Spleen (tissue), 11 donors: ENCODE results near the gene CDK3. TPM values are rescaled to one million over a fixed set of nuclear protein-coding genes. Genes with fewer than 3 reads are reported as not detected.

ENCODE experiments used
- DNase-seq: peaks from one replicate; pipeline ENCODE4 v3.0.0-alpha.2; 2020
- H3K27ac ChIP-seq, 8 donors: fragments of 200-600 bp; sonication (generic) in 7 of 8; 1 replicate in 4 of 8; 2 replicates in 4 of 8; pipeline versions ENCODE4 v1.5.0 to v1.8.0; 2016 to 2021; ENCODE audit warnings: inconsistent platforms in 4 of 8, mild to moderate bottlenecking in 4 of 8, moderate library complexity in 1 of 8
- H3K27me3 ChIP-seq, 7 donors: fragments of 200-600 bp; sonication (generic) in 6 of 7; replicated peaks in 1 of 7; 1 replicate in 4 of 7; 2 replicates in 3 of 7; pipeline versions ENCODE4 v1.5.0 to v1.8.0; 2016 to 2021; ENCODE audit warnings: inconsistent platforms in 3 of 7, mild to moderate bottlenecking in 1 of 7
- H3K36me3 ChIP-seq, 6 donors: fragments of 200-600 bp; sonication (generic) in 5 of 6; 1 replicate in 4 of 6; 2 replicates in 2 of 6; pipeline versions ENCODE4 v1.5.0 to v1.8.0; 2016 to 2021; ENCODE audit warnings: inconsistent platforms in 2 of 6
- H3K4me1 ChIP-seq, 6 donors: fragments of 200-600 bp; sonication (generic) in 5 of 6; 1 replicate in 3 of 6; 2 replicates in 3 of 6; pipeline versions ENCODE4 v1.5.0 to v1.8.0; 2016 to 2021; ENCODE audit warnings: inconsistent platforms in 3 of 6
- H3K4me3 ChIP-seq, 8 donors: fragments of 200-600 bp; sonication (generic) in 7 of 8; 1 replicate in 4 of 8; 2 replicates in 4 of 8; pipeline versions ENCODE4 v1.5.0 to v1.8.0; 2016 to 2021; ENCODE audit warnings: inconsistent platforms in 4 of 8, mild to moderate bottlenecking in 4 of 8, moderate library complexity in 2 of 8
- H3K9me3 ChIP-seq, 8 donors: fragments of 200-600 bp; sonication (generic) in 7 of 8; 1 replicate in 4 of 8; 2 replicates in 4 of 8; pipeline versions ENCODE4 v1.5.0 to v1.8.0; 2016 to 2021; ENCODE audit warnings: inconsistent platforms in 4 of 8
- CTCF ChIP-seq, 11 experiments: fragments of 200-600 bp in 7 of 11; fragments of 450-650 bp in 4 of 11; sonication (generic) in 4 of 11; IDR thresholded peaks in 8 of 11; conservative IDR thresholded peaks in 3 of 11; 1 replicate in 7 of 11; 2 replicates in 4 of 11; pipeline versions ENCODE4 v1.4.0 to v1.8.0; 2016 to 2021; ENCODE audit warnings: antibody characterized with exemption in 11 of 11, inconsistent platforms in 4 of 11, mild to moderate bottlenecking in 1 of 11
- POLR2A ChIP-seq, 3 donors: fragments of 450-650 bp; IDR thresholded peaks; one replicate each; pipeline ENCODE4 v1.5.1; 2017; ENCODE audit warnings: antibody characterized with exemption in 3 of 3, mild to moderate bottlenecking in 1 of 3
- POLR2AphosphoS5 ChIP-seq, 3 donors: sonication (generic); formaldehyde crosslinking; IDR thresholded peaks; one replicate each; pipeline ENCODE4 v1.5.1; 2017; ENCODE audit warnings: antibody characterized with exemption in 3 of 3
- WGBS, 5 donors: extraction: QIAGEN DNeasy Blood & Tissue Kit in 3 of 5; methylation state at CpG; one replicate each; pipeline versions ENCODE4 v1.1.5 to v1.1.7; 2013 to 2018; 5-methylcytosine and 5-hydroxymethylcytosine counted together
- intact Hi-C: fragments of 100-400 bp; cut with DNase I; formaldehyde crosslinking; loops from one replicate; pipeline ENCODE4 v1.15.0; 2023; ENCODE audit warnings: low total_unique reads
- polyA plus RNA-seq, 3 donors: library from polyadenylated mRNA; stranded (reverse); fragments of 200-250 nt; gene quantifications; one replicate each; pipeline ENCODE4 v1.2.1, GENCODE V29; 2013
- total RNA-seq, 7 donors: library from RNA; depleted of rRNA in 3 of 7; stranded (reverse); fragments of >200 nt in 3 of 7; fragmentation: NEBNext Ultra II Directional in 4 of 7; extraction: Animal tissue kit (Norgen Biotek cat#: 25700) in 4 of 7; gene quantifications; one replicate each; pipeline versions ENCODE4 v1.1.0 to v1.2.1, GENCODE V29; 2016 to 2021
- donor health status: healthy with polysubstance abuse.
- donor health status: DM: no; HTN: no; CAD: no; lungs with moderate emphysema.
- donor health status: DM: no; HTN: no; CAD: no.
- donor health status: Bipolar disorder and iron deficiency.
- donor health status: healthy.
- donor health status: DM: no; HTN: no; CAD: no.
- donor health status: DM: yes; HTN: yes; CAD: no.

The CDK3 gene
- total and polyA plus RNA-seq, 10 donors = 6.7 to 39.8 (median 9.1) TPM

- TF ChIP-seq POLR2A (IDR thresholded peaks at IDR 0.05) = no peak
- TF ChIP-seq CTCF (IDR thresholded peaks at IDR 0.05 in 8 of 11, conservative IDR thresholded peaks at IDR 0.05 in 3 of 11) = no peak
- no peak for TF ChIP-seq POLR2AphosphoS5 (IDR thresholded peaks at IDR 0.05)
- peaks cover 0 to 34% (median 20%) of the 10 kb centered on the region in 6 donors for H3K36me3 ChIP-seq
- H3K9me3 ChIP-seq = no peaks in the 10 kb centered on the region
- no peak overlapping the region for H3K27ac ChIP-seq
- peaks cover 5 to 10% (median 7%) of the 10 kb centered on the region in 6 donors for H3K4me1 ChIP-seq
- 88 to 95% (median 93%) methylated on average over 13 of the region's 13 CpGs for WGBS, 5 donors
- H3K27me3 ChIP-seq = peaks cover 0 to 13% (median 0%) of the 10 kb centered on the region in 7 donors
- no peak for DNase-seq
- intact Hi-C loops = no loop called here
- H3K4me3 ChIP-seq = no peak overlapping the region
These were observed 34.0 kb downstream of the CDK3 start for GRCh38 chr17:76034428-76035350.

DNA sequence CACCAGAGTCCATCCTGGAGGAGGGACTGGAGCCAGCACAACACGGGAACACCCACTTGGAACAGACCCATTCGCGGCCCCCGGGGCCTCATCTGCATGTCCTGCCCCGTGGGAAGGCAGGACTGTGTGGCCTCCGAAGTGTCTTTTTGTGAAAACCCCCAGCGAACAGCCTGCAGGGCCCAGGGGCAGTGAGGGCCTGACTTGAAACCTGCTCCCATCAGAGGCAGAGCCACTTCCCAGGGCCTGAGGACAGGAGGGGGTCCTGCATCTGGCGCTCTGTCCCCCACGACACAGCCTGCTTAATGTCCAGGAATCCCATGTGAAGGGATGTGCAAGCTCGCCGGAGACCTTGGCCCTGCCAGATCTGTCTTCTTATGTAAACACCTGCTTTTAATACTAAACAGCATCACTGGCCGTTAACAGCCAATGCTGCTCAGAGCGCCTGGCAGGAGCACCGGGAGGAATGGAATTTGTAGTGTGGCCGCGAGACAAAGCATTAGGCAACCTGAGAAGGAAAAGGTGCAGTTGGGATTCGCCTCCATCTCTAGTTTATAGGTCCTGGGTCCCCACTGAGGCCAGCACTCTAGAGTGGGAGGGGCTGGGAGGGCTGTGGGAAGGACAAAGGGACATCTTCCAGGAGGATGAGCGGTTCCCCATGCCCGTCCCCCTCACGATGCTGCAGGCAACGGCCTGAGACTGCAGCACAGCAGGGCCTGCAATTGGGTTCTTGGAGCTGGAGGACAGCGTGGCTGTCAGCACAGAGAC, 36.0 kb downstream of the CDK3 start:
- intact Hi-C loops = no loop called here
- WGBS, 5 donors = 80 to 89% (median 86%) methylated on average over 21 to 22 of the region's 22 CpGs
- Histone ChIP-seq H3K27me3 (peaks cover 0 to 13% (median 0%) of the 10 kb centered on the region in 7 donors), H3K27ac (no peak overlapping the region), H3K36me3 (peaks cover 0 to 54% (median 40%) of the 10 kb centered on the region in 6 donors), H3K4me3 (no peak overlapping the region), H3K9me3 (no peaks in the 10 kb centered on the region), H3K4me1 (no peaks in the 10 kb centered on the region)
- DNase-seq = no peak
- TF ChIP-seq POLR2AphosphoS5 (IDR thresholded peaks at IDR 0.05) (peak in 2 of 3 donors; percentile 20 to 31), CTCF (IDR thresholded peaks at IDR 0.05 in 8 of 11, conservative IDR thresholded peaks at IDR 0.05 in 3 of 11) (no peak)

- Histone ChIP-seq H3K27ac (no peak overlapping the region), H3K9me3 (no peaks in the 10 kb centered on the region), H3K36me3 (peaks cover 0 to 67% (median 53%) of the 10 kb centered on the region in 6 donors), H3K4me1 (no peaks in the 10 kb centered on the region), H3K27me3 (no peaks in the 10 kb centered on the region), H3K4me3 (no peak overlapping the region)
- TF ChIP-seq POLR2AphosphoS5 (IDR thresholded peaks at IDR 0.05) (no peak), POLR2A (IDR thresholded peaks at IDR 0.05) (no peak), CTCF (IDR thresholded peaks at IDR 0.05 in 8 of 11, conservative IDR thresholded peaks at IDR 0.05 in 3 of 11) (no peak)
- intact Hi-C loops = no loop called here
- DNase-seq = no peak
- WGBS, 5 donors = 73 to 93% (median 88%) methylated on average over 3 of the region's 3 CpGs
These were observed 37.4 kb downstream of the CDK3 start for GRCh38 chr17:76038050-76038449.

DNA sequence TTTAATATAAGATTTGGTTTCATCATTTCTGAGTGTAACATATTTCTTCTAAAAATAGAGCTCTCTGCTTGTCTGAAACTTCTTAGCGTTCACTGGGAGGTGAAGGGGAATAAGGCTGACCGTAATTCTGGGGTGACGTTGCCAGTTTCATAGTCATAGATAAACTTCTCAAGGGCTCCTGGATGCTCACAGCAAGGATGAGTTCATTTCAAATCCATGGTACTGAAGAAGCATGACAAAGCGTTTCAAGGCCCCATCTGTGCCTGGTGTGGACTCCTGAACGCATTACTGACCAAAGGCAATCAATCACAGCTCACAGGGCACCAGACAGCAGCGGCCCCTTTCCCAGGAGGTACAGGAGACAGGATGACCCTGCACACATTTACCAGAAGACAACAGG, 38.5 kb downstream of the CDK3 start:
- Histone ChIP-seq H3K9me3 (no peaks in the 10 kb centered on the region), H3K4me3 (no peak overlapping the region), H3K36me3 (peaks cover 0 to 78% (median 64%) of the 10 kb centered on the region in 6 donors), H3K27me3 (no peaks in the 10 kb centered on the region), H3K27ac (no peak overlapping the region), H3K4me1 (no peaks in the 10 kb centered on the region)
- 82 to 99% (median 87%) methylated on average over 6 of the region's 6 CpGs for WGBS, 5 donors
- intact Hi-C loops = no loop called here
- TF ChIP-seq POLR2A (IDR thresholded peaks at IDR 0.05) = no peak
- no peak for TF ChIP-seq CTCF (IDR thresholded peaks at IDR 0.05 in 8 of 11, conservative IDR thresholded peaks at IDR 0.05 in 3 of 11)
- no peak for TF ChIP-seq POLR2AphosphoS5 (IDR thresholded peaks at IDR 0.05)
- DNase-seq = no peak
